Esophagus squamous epithelium (tissue), 5 donors: ENCODE measurements around the gene MATK. TPM values are rescaled to one million over a fixed set of nuclear protein-coding genes. Genes with fewer than 3 reads are reported as not detected.
"Not testable (repeated sequence)": the region's sequence is repeated elsewhere in the genome, so short reads cannot be mapped to it uniquely, and the experiment has no call there.

Experiments used
- DNase-seq: peaks from one replicate; lab custom pipeline; 2025; lab: John Stamatoyannopoulos, UW
- H3K27ac ChIP-seq, 4 donors: fragments of 200-600 bp; sonication (generic); one replicate each; pipeline ENCODE4 v1.5.1; 2016 to 2019; ENCODE audit warnings: mild to moderate bottlenecking in 1 of 4
- H3K27me3 ChIP-seq, 4 donors: fragments of 200-600 bp; sonication (generic); 1 replicate in 3 of 4; 2 replicates in 1 of 4; pipeline versions ENCODE4 v1.5.1 to v1.6.0; 2017 to 2021; ENCODE audit warnings: antibody characterized with exemption in 1 of 4
- H3K36me3 ChIP-seq, 3 donors: fragments of 200-600 bp; sonication (generic); one replicate each; pipeline ENCODE4 v1.5.1; 2016 to 2019
- H3K4me1 ChIP-seq, 3 donors: fragments of 200-600 bp; sonication (generic); one replicate each; pipeline ENCODE4 v1.5.1; 2017 to 2019
- H3K4me3 ChIP-seq, 4 donors: fragments of 200-600 bp; sonication (generic); 1 replicate in 3 of 4; 2 replicates in 1 of 4; pipeline ENCODE4 v1.5.1; 2016 to 2019; ENCODE audit warnings: mild to moderate bottlenecking in 2 of 4, moderate library complexity in 1 of 4
- H3K9me3 ChIP-seq, 3 donors: fragments of 200-600 bp; sonication (generic); one replicate each; pipeline ENCODE4 v1.5.1; 2016 to 2019
- CTCF ChIP-seq, 6 experiments: fragments of 450-650 bp in 4 of 6; fragments of 200-600 bp in 2 of 6; sonication (generic) in 2 of 6; IDR thresholded peaks; one replicate each; pipeline ENCODE4 v1.5.1; 2016 to 2019; ENCODE audit warnings: antibody characterized with exemption in 6 of 6, mild to moderate bottlenecking in 4 of 6, moderate library complexity in 4 of 6
- POLR2A ChIP-seq, 4 donors: fragments of 450-650 bp; IDR thresholded peaks; one replicate each; pipeline ENCODE4 v1.6.1; 2017; ENCODE audit warnings: antibody characterized with exemption in 4 of 4, mild to moderate bottlenecking in 4 of 4, moderate library complexity in 3 of 4
- WGBS, 2 donors: methylation state at CpG; one replicate each; pipeline ENCODE4 v1.1.5; 2018; 5-methylcytosine and 5-hydroxymethylcytosine counted together
- intact Hi-C: fragments of 100-400 bp; cut with DNase I; formaldehyde crosslinking; loops from one replicate; pipeline ENCODE4 v1.15.0; 2022
- total RNA-seq, 4 donors: library from RNA; depleted of rRNA; stranded (reverse); fragments of >200 nt; gene quantifications; one replicate each; pipeline ENCODE4 v1.1.0, GENCODE V29; 2016
- donor health status: DM: yes; HTN: yes; CAD: no.

Gene MATK
- total RNA-seq, 4 donors from 2014 or later = 1.1 to 4.4 (median 2.1) TPM; not detected in 1

- Histone ChIP-seq H3K4me1 (peaks cover 0 to 11% (median 0%) of the 10 kb centered on the region in 3 donors), H3K9me3 (no peaks in the 10 kb centered on the region), H3K27me3 (peaks cover 0 to 19% (median 0%) of the 10 kb centered on the region in 4 donors), H3K4me3 (no peak overlapping the region), H3K27ac (no peak overlapping the region), H3K36me3 (no peaks in the 10 kb centered on the region)
- intact Hi-C loops = no loop called here
- WGBS, 2 donors = 90% methylated on average over 2 of the region's 19 CpGs; no CpG with 5 or more reads in 1 of the 2 donors
- no peak for TF ChIP-seq POLR2A (IDR thresholded peaks at IDR 0.05)
- TF ChIP-seq CTCF (IDR thresholded peaks at IDR 0.05) = no peak
- no peak for DNase-seq
These were observed 33.8 kb upstream of the MATK start for GRCh38 chr19:3819989-3820388.

- no peak overlapping the region for H3K27ac ChIP-seq
- H3K9me3 ChIP-seq = no peaks in the 10 kb centered on the region
- TF ChIP-seq POLR2A (IDR thresholded peaks at IDR 0.05) (no peak), CTCF (IDR thresholded peaks at IDR 0.05) (no peak)
- DNase-seq = no peak
- WGBS, 2 donors = 8% methylated on average over 4 of the region's 31 CpGs; no CpG with 5 or more reads in 1 of the 2 donors
- H3K27me3 ChIP-seq = peaks cover 0 to 19% (median 0%) of the 10 kb centered on the region in 4 donors
- H3K36me3 ChIP-seq = no peaks in the 10 kb centered on the region
- H3K4me1 ChIP-seq = peaks cover 0 to 11% (median 0%) of the 10 kb centered on the region in 3 donors
- intact Hi-C loops = no loop called here
- no peak overlapping the region for H3K4me3 ChIP-seq
These were observed 32.7 kb upstream of the MATK start for GRCh38 chr19:3818918-3819317.

- Histone ChIP-seq H3K27me3 (peaks cover 0 to 17% (median 0%) of the 10 kb centered on the region in 4 donors), H3K4me3 (no peak overlapping the region), H3K36me3 (no peaks in the 10 kb centered on the region), H3K9me3 (no peaks in the 10 kb centered on the region), H3K27ac (no peak overlapping the region), H3K4me1 (peaks cover 0 to 14% (median 0%) of the 10 kb centered on the region in 3 donors)
- no peak for DNase-seq
- TF ChIP-seq POLR2A (IDR thresholded peaks at IDR 0.05) (no peak), CTCF (IDR thresholded peaks at IDR 0.05) (no peak)
- intact Hi-C loops = no loop called here
- 8 to 21% methylated on average over 9 to 11 of the region's 11 CpGs for WGBS, 2 donors
These were observed 32.3 kb upstream of the MATK start for GRCh38 chr19:3818466-3818865.

- Histone ChIP-seq H3K4me1 (peaks cover 0 to 21% (median 4%) of the 10 kb centered on the region in 3 donors), H3K9me3 (no peaks in the 10 kb centered on the region), H3K27me3 (peaks cover 0 to 10% (median 0%) of the 10 kb centered on the region in 4 donors), H3K4me3 (no peak overlapping the region), H3K36me3 (no peaks in the 10 kb centered on the region), H3K27ac (no peak overlapping the region)
- TF ChIP-seq POLR2A (IDR thresholded peaks at IDR 0.05) (no peak), CTCF (IDR thresholded peaks at IDR 0.05) (no peak)
- 74 to 83% methylated on average over 8 of the region's 8 CpGs for WGBS, 2 donors
- DNase-seq = no peak
- intact Hi-C loops = no loop called here
These were observed 31.6 kb upstream of the MATK start for GRCh38 chr19:3817761-3818160.

- Histone ChIP-seq H3K4me3 (no peak overlapping the region), H3K9me3 (no peaks in the 10 kb centered on the region), H3K36me3 (no peaks in the 10 kb centered on the region), H3K27me3 (no peaks in the 10 kb centered on the region), H3K4me1 (peaks cover 0 to 25% (median 4%) of the 10 kb centered on the region in 3 donors), H3K27ac (no peak overlapping the region)
- TF ChIP-seq POLR2A (IDR thresholded peaks at IDR 0.05) (no peak), CTCF (IDR thresholded peaks at IDR 0.05) (no peak)
- WGBS, 2 donors = 75 to 93% methylated on average over 2 to 20 of the region's 45 CpGs
- intact Hi-C loops = no loop called here
- DNase-seq = no peak
These were observed 30.5 kb upstream of the MATK start for GRCh38 chr19:3816566-3817218.

- H3K27ac ChIP-seq, DNase-seq, H3K27me3 ChIP-seq, H3K4me3 ChIP-seq, H3K9me3 ChIP-seq, H3K36me3 ChIP-seq, intact Hi-C loops: not testable (repeated sequence)
- peaks cover 0 to 25% (median 4%) of the 10 kb centered on the region in 3 donors for H3K4me1 ChIP-seq
- WGBS, 2 donors = 98 to 100% methylated on average over 4 to 7 of the region's 9 CpGs
These were observed 30.0 kb upstream of the MATK start for GRCh38 chr19:3816148-3816547.
